GM18867 (cell line): ENCODE results near the gene RAB7B.

Source experiments
- ATAC-seq: cut with Tn5 transposase; IDR thresholded peaks from one replicate; pipeline ENCODE4 v1.9.1; 2021; ENCODE audit warnings: mild to moderate bottlenecking, moderate library complexity; ENCODE audit not compliant: unreplicated experiment

Gene RAB7B

GRCh38 chr1:206023695-206024094, 20.5 kb upstream of the RAB7B start, which contains the start of gene CTSE:
Gene CTSE (minus strand): TSS chr1:206023895. CDS start chr1:206023791, 104 bp downstream.
- no peak for ATAC-seq

- ATAC-seq, result no peak
Measured at GRCh38 chr1:206022766-206023165, 19.6 kb upstream of the RAB7B start.

DNA sequence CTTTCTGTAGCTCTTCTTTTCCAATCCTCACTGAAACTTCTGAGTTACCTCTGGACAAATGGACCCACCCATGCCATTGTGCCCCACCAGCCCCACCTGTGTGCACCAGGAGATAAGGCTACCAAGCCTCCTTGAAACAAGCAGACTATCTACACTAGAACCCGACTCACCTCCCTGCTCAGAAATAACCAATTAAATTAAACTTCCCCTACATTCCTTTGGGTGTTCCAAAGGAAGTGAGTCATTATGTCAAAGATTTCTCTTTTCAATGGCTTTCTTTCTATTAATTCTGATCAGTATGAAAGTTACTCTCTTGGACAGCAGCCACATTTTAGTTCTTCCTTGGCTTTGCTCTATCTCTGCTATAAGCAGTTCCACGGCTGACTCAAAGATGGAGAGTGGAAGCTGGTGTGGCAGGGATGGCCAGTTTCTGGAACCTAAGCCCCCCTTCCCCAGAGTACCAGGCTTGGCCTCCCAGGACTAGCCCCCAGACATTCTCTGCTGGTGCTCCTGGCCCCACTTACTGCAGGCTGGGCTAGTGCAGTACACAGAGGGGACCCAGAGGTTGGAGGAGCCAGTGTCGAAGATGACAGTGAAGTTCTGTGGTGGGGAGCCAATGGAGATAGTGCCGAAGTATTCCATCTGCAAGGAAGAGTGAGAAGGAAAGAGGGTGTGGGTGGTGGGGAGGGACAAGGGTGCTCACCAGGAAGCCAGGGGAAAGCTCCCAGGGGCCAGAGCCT, 18.6 kb upstream of the RAB7B start:
- no peak for ATAC-seq

DNA sequence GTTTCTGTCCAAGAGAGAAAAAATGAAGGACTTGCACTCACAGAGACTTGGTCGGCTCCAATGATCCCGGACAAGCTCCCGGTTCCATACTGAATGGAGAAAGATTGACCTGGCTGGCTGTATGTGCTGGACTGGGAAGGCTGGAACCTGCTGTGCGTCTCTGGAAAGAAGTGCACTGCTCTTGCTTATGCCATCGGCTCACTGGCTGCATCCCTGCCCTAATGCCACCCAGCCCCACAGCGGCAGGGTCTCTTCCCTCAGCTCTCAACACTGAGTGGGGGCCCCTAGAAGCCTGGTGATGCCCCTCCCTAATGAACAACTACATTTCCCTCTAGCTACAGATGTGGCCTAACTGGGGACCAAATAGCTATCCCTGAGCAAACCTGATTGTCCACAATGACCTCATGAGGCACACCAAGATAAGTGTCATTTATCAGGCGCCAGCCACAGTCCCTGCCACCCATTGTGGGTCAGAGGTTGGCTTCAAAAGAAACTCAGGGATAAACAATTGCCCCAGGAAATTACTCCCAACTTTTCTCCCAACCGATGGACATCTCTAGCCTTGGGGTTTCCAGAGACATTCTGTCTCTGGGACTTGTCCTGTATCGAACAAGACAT, 17.9 kb upstream of the RAB7B start:
- no peak for ATAC-seq

DNA sequence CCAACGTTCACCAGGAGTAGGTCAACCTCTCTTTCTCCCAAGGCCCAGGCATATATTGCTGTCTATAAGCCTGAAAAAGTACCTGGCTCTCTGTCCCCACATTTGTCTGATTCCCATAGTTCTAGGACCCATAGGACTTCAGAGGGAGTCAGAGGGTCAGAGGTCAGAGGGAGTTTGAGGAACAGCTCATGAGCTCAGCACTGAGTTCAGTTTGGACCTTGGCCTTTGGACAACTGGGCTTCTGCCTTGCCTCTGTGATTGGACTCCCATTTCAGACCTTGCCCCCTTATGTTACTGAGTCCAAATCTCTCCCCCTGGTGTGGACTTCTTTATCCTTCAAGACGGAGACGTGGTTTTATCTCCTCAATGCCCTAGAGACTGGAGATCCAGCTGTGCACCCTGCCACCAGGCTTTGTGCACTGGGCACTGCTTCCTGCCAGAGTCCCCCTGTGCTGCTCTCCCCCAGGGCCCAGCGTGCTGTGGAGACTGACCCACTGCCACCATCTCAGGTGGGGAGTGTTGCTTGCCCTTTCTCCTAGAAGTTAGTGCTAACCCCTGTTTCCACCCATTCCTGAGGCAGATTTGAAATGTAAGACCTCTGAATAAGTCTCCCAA, 17.3 kb upstream of the RAB7B start:
- ATAC-seq, result no peak

GRCh38 chr1:206015071-206015470, 11.9 kb upstream of the RAB7B start:
- no peak for ATAC-seq

DNA sequence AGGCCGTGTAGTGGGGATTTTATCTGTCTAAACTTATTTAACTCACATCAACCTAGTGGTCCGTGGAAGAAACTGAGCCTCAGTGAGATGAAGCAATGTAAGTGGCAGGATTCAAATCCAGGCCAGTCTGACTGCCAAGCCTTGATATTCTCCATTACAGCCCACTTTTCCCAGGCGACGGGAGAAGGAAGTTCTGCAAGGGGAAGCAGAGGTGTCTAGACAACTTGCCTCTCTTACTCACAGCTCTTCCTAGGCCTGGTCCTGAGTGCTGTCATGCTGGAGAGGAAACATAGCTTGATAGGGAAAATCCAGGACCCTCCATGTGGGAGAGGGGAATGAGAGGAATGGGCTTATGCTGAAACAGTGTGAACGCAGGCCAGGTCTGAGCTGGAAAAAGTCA, 11.4 kb upstream of the RAB7B start:
- no peak for ATAC-seq

DNA sequence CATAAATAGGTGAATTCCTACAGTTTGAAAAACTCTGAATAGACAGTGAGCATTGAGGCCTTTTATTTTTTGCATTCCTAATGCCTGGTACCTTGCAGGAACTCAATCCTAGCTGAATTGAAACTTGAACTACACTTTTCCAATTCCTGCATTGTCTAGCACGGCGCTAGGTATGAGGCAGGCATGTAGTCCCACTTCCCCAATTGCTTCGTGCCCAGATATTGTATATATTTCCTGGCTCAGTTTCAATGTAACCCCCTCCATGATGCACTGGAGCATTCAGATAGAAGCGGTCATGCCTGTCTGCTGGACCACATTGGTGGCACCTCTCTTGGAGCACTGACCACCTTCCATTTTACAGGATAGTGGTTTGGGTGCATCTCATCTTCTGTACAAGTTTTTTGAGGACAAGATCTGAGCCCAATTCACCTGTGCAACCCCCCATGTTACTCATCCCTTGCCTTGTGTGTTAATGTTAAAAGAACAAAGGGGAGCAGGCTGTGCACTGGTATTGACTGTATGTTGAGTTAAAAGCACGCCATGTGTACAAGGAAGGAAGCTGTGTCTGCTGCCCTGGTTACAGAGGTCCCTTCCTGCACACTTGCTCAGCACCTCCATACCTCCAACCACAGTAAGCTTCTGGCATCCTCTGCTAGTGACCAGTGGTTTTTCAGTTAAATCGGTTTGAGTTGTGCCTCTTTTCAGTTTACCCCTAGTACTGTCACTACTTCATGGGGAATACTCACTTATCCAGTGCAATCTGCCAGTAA, 10.0 kb upstream of the RAB7B start:
- ATAC-seq, result no peak

DNA sequence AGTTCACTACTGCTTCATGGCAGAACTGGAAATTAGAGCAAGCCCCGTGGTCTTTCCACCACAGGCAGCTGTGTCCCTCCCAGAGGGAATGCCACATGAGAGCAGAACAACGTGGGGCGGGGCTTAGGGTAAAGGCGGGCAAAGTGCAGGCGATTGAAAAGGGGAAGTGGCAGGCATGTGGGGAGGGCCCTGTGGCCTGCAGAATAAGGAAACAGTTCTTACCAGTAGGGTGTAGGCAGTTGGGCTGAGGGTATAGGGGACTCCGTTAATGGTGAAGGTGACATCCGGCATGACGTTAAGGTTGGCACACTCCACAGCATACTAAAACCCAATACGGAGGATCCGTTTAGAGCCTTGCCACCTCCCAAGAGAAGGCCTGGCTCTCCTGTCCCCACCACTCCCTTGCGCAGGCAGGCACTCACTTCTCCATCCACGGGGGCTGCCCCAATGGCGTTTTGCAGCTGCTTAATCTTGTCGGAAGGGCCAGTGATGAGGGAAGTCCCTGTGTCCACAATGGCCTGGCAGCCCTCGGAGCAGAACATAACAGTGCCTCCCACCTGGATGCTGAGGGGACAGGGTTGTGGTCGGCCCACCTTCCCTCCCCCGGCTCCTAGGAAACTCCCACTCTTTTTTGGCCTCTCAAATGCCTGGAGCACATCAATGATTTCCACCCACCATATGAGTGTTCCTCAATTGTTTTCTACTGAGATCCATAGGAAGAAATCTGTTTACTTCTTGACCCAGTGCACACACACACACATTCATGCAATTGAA, 9.1 kb upstream of the RAB7B start:
- ATAC-seq, result peak; percentile 96

GRCh38 chr1:206011057-206011456, 7.9 kb upstream of the RAB7B start:
- no peak for ATAC-seq

GRCh38 chr1:206010060-206010459, 6.9 kb upstream of the RAB7B start:
- no peak for ATAC-seq

DNA sequence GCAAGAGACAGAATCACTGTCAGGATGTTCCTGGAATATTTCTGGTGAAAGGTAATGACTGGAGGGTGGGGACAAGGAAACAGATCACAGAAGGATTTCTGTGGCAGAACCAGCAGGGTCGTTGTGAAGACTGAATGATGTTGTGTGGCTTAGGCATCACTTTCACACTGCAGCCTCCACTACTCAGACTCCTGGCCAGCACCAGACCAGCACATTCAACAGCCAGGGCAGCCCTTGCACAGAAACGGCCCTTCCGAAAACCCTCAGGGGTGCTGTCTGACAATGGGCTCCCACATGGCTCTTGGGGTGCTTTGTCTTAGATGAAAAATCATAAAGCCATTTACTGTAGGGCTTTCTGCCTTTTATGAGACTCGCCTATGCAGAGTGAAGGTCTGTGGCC, 3.8 kb upstream of the RAB7B start:
- ATAC-seq, result no peak

DNA sequence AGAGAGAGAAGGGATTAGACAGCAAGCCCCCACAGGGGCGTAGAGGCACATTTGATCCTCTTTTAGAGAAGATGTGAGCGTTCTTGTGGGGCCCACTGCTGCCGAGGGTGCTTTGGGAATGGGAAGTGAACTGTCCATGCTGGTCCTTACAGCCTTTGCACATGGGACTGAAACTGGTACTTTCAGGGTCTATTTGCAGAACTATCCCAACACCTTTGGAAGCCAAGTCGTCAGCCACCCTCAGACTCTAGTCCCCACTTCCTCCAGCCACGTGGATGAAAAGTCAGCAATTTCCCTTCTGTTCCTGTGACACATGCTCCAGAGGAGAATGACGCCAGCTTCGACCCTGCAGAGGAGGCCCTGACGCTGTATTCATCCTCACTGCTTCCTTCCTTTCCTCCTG, 2.6 kb upstream of the RAB7B start:
- ATAC-seq, result no peak

DNA sequence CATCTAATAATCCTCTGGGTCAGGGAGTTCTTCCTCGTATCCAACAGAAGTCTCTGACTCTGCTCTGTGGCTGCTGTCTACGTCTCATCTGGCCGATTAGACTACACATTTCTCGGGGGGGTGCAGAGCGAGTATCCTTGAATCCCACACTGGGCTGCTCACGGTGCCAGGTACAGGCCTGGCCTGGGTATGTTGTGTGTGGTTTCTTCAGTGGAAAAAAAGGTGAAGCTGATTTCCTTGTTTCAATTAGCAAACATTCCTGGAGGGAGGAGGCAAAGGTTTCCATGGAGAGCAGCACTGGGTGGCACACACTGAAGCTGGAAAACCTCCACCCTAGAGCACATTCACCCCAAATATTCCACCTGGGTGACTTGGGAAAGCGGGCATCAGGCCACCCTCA, 2.0 kb upstream of the RAB7B start:
- no peak for ATAC-seq

- no peak for ATAC-seq
Measured at GRCh38 chr1:206004826-206005225, 1.6 kb upstream of the RAB7B start.

- ATAC-seq, result no peak
Measured at GRCh38 chr1:206003854-206004800, 932 bp upstream of the RAB7B start.

DNA sequence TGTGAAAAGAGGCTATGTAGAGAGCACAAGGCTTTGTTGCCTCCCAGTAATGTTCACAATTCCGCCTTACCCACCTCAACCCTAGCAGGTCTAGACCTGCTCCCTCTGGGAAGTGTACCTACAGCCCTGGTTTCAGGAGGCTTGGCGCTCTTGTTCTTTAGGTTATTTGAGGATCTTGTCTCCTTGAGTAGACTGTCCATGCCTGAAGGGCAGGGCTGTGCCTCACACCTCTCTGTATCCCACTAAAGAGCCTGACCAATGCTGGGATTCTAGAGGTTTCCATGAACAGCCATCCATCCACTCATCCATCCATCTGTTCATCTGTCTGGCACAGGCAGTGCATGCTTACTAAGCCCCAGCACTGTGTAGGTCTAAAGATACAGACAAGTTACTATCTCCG, 1.0 kb downstream of the RAB7B start:
- no peak for ATAC-seq

DNA sequence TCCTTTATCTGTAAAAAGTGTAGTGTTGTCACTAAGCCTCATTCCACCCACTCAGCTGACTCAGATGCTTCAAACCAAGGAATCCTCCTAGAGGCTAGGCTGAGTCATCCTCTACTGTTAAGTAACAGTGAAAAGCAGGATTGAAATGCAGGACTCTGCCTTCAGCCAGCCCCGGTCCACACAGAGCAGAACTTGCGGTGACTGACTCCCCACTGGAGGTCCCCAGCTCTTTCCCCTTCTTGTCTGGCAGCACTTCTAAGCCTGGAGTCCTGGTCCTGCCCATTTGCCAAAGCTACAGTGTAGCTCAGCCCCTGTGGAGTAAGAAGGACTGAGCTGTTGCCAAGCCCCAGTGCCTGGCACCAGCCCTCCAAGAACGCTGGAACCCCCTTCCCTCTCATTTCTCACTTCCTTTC, 1.7 kb downstream of the RAB7B start:
- ATAC-seq, result no peak

DNA sequence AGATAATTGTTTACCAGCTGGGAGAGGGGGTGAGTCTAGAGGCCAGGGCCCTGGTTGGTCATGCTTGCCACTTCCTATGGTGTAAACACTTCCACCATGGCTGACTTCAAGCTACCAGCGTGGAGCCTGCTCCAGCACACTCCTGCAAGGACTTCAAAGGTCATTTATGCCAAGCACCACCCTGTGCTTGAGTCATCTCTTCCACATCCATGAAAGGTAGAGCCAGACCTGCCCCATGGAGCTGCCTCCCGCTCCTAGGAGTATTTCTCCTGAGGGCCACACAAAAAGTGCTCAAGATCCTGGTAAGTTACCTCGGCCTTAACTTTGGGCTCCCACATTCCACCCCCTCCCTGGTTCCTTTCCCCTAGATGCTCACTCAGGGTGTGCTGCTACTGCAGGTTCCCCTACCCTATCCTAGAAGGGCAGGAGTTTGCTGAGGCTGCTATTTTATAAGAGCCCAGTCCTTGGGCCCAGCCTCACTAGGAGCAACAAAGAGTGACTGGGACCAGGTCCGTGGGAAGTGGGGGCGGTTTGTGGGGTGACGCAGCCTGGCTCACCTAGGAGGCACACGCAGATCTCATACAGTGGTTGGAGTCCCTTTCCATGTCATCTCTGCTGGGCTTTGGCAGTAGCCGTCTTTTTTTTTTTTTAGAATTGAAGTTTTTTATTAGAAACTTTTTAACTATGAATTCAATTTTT, 2.4 kb downstream of the RAB7B start:
- ATAC-seq, result no peak
